GM21717 (cell line): Measurements from ENCODE around the gene RPTOR.
"Not testable (repeated sequence)": the region's sequence is repeated elsewhere in the genome, so short reads cannot be mapped to it uniquely, and the experiment has no call there.

Source experiments
- ATAC-seq: cut with Tn5 transposase; IDR thresholded peaks from one replicate; pipeline ENCODE4 v1.9.1; 2021; ENCODE audit warnings: mild to moderate bottlenecking, moderate library complexity; ENCODE audit not compliant: unreplicated experiment

Gene RPTOR

DNA sequence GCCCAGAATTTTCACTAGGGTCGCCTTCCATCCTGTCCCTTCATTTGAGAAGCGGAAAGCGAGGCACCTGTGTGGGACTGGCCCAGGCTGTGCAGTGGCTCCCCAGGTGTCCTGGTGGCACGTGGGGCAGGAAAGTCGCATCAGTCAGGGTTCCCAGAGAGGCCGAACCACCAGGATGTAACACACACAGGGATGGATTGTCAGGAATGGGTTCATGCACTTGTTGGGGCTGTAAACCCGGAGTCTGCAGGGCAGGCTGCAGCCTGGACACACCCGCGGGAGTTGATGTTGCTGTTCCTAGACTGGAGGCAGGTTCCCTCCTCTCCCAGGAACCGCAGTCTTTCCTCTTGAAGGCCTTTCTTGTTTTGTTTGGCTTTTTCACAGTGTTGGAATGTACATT is 30.7 kb upstream of the RPTOR start:
- no peak for ATAC-seq

DNA sequence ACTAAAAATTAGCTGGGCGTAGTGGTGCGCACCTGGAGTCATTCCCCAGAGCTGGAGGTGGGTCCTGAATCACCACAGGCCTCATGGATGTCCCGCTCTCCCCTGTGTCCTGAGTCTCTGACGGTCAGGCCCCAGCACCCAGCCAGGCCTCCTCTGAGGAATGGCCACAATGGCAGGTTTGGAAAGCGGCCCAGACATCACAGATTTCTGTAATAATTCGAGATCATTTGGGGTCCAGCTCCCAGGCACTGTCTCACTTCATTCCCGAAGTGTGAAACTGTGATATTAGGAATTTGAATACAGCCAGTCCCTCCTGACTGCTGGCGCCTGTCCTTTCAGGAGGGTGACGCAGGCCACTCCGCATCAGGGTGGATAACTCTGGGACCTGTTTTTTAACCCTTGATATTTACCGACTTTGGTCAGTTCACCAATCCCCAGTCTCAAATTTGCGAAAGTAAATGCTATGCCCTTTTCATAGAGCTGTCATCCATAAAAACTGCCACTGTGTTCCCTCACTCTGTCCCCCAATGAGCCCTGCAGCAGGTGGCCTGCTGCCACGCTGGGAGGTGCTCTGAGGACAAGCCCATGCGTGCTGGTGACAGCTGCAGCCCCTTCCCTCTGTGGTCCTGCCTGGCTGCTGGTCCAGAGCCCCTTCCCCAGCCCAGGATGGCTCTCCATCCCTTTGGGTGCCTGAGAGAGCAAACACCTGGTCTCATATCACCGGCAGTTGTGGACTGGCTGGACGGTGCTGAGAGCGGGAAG is 28.3 kb upstream of the RPTOR start:
- no peak for ATAC-seq

DNA sequence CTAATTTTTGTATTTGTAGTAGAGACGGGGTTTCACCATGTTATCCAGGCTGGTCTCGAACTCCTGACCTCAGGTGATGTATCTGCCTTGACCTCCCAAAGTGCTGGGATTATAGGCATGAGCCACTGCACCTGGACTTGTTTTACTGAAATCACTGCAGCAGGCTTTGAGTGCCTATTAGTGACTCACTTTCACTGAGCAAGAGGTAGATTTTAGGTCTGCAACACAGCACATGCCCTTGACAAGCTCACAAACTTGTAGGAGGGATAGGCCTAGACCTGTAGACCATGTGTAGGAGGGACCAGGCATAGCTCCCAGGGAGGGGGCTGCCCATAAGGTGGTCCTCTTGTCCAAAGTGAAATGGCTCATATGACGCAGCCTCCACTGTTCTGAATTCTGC is 27.0 kb upstream of the RPTOR start:
- no peak for ATAC-seq

DNA sequence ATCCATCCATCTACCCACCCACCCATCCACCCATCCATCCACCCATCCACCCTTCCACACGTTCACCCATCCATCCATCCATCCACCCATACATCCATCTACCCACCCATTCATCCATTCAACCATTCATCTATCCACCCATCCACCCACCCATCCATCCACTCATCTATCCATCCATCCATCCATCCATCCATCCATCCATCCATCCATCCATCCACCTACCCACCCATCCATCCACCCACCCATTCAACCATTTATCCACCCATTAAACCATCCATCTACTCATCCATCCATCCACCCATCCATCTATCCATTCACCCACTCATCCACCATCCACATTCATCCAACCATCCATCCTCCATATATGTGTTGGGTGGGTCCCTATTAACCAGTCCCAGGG is 26.2 kb upstream of the RPTOR start:
- ATAC-seq = no peak

DNA sequence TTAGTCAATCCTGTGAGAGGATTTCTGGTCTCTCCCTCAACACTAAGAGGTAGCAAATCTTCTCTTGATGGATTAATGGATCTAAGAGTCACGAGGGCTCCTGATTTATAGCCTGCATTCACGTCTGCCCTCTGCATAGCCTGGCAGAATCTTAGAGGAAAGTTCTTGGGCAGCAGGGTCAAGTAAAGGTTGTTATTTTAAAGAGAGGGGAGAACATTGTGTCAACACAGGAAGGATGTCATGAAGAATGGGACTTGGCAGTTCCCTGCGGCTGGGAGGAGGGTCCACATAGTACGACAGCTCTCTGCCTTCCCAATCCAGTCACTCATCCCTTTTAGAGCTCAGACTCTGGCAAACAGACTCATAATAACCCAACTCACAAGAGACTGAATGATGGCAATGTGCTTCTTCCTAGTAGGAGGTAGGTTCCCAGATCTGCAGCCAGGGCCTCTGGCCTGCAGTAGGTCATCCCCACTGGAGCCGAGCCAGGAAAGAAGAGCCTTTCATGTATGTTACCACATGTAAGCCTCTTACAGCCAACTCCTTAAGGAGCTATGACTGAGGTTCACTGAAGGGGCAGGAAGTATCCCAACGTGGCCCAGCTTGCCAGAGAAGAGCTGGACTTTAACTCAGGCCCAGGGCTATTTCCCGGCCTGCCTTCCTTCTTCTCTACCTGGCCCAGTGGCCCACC is 25.4 kb upstream of the RPTOR start:
- no peak for ATAC-seq

DNA sequence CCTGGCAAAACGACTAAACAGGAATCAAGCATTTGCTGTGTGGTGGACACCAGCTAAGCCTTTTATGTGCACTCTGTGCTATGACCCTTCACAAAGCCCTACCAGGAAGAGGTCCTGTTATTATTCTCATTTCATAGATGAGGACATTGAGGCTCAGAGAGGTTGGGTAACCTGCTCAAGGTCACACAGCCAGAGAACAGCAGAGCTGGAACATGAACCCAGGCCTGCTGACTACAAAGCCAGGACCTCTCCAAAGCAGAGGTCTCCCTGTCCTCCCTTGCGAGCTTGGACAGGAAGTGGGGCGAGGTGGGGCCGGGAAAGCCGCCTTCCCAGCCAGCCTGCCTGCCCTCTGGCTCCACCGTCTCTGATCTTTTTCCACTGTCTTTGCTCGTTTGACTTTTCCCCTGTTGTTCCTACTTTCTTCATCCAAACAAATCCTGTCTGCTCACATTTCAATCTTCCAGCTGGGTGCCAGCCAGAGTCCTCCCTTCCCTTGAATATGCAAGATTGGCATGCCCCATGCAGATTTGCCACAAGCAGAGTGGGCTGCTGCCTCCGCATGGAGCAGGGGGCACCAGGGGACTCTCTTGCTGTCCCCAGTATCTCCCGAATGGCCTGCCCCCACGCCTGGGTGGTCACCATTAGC is 23.7 kb upstream of the RPTOR start:
- no peak for ATAC-seq

DNA sequence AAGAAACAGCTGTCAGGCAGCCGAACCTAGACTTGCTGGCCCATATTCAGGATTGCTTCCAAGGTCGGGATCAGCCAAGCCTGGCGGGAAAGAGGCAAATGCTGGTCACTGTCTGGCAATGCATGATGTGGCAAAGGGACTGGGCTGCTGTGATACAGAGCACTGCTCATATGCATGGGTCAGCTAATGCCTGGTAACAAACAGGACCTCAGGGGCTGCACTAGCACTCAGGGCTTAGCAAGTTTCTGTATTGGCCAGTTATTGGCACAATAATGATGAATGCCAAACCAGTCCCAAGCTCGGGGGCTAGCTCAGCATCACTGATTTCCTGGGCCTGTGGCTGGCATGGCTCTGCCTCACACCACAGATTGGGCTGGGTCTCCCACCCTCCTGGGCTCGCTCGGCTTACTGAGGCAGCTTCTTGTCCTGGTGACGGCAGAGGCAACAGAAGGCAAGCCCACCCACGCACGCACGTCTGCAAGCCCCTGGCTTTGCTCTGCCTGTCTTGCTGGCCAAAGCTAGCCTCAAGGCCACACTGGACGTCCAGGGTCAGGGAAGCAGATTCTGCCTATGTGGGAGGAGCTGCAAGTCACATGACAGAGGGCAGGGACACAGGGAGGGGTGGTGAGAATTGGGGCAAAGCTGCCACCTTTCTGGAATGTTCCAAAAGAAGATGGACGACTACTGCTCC is 21.4 kb upstream of the RPTOR start:
- no peak for ATAC-seq

DNA sequence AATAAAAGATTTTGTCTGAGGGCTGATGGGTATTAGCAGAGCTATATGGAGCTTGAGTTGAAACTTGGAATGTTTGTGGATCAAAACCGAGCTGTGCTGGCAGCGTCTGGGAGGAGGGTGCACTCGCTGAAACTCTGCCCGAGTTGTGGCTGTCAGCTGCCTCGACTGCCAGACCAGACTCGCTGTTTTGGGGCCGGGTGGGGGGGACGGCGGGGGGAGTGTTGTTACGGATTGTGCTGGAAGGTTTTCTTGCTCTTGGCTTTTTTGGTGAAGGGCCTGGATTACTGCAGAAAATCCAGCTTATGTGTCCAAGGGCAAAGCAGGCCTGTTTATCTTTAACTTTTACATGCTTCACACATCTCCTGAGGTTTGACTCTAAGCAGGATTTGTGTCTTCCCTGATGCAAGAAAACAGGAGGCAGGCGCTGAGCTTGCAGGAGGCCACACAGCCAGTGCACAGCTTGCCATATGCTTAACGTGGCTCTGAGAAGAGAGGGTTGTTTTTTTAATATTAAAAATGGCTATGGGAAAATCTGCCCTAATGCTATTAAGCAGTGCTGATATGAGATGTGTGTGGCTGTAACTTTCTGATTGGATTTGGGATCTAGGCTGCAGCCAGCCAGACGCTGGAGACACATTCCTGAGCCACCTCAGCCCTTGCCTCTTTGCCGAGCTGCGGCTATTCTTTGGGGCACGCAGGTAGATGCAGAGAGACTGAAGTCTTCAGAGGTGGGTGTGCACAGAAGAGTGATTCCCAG is 20.5 kb upstream of the RPTOR start:
- no peak for ATAC-seq

DNA sequence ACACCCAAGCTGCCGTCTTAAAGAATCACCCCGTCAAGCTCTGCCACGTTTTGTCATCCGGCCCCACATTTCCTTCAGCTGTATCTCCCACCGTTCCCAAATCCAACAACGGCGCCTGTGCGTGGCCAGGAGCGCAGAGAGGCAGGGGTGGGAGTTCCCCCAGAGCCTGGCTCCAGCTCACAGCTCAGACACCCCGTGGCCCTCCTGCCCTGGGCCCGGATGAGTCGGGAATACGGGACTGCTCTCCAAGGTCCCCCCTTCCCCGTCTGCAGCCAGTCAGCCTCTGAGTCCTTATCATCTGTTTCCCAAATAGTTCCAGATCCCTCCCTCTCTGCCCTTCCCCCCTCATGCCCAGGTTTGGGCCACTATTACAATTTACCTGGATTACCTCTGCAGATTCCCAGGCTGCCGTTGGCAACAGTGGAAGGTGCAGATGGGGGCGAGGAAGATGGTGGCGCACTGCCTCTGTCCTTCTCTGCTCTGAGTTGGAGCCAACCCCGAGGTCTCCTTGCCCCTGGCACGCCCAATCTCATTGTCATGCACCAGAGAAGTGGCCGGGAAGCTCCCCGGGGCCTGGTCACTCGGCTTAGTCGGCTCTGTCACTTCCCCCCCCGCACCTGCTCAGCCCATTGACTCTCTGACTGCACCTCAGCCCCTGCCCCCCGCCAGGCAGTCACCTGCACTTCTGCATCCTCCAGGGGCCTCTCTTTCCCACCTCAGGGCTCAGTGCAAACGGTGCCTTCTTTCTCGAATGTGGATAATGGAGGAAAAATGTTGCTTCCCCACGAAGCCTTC is 18.3 kb upstream of the RPTOR start:
- ATAC-seq = no peak

DNA sequence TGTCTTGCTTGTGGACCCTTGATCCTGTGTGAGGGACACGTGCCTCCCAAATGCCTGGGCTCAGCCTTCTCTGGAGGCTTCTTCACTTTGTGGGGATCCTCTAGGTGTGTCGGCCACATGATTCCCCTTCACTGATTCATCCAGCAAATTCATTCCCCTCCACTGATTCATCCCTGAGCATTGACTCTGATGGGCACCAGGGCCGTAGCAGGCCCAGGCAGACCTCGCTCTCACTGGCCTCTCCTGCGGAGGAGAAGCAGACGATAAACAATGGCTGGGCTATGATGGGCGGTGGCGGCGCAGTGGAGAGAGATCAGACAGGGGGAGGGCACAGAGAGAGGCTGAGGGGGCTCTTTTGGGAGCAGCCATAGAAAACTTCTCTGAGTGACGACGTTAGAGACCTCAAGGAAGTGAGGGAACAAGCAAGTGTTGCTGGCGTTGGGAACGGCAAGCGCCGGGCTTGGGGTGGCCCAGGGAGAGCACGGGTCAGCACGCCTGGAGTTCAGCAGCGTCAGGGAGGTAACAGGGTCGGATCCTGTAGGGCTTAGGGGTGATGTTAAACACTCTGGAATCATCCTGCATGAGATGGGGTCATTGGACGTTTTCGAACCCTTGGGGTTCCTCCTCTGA is 17.5 kb upstream of the RPTOR start:
- no peak for ATAC-seq

DNA sequence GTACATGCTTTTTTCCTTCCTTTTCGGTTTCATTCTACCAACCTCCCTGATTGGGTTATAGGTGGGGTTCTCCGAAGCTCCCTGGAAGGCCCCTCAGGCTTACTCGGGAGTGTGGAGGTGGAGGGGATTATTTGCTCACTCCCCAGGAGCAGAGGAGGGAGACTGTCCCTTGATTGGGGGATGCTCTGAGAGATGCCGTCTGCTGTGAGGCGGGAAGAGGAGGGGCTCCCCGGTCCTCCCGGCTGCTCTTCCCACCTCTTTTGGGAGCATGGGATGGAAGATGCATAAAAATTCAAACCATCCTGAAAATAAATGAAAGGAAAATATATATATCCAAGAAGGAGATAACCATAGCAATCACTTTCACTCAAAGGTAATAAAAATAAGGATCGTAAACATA is 16.1 kb upstream of the RPTOR start:
- no peak for ATAC-seq

DNA sequence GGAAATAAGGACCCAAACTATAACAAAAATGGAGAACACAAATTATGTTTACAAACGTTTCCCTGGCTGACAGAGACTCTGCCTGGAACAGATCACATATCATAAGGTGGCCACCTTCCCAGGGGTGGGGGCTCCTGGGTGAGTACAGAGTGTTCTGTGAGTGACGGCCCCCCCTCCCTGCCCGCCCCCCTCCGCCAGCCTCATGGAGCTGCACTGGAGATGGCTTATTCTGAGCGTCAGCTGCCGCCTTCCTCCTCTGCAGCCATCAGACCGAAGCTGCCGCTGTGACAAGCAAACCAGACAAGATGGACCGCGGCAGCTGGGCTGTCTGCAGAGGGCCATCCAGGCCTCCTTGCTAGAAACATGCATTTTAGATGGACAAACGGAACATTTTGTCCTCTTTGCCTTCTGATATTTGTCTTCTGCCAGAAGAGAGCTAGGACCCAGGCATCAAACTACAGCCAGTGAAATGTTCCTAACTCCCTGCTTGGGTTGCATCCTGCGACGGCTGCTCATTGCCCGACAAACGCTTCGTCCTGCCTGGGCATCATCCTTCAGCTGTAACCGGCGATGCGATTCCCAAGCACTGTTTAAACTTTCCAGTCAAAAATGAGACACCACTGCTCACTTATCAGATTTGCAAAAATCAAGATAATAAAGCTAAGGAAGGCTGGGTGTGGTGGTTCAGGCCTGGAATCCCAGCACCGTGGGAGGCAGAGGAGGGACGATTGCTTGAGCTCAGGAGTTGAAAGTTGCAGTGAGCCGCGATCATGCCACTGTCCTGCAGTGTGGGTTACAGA is 15.3 kb upstream of the RPTOR start:
- no peak for ATAC-seq

DNA sequence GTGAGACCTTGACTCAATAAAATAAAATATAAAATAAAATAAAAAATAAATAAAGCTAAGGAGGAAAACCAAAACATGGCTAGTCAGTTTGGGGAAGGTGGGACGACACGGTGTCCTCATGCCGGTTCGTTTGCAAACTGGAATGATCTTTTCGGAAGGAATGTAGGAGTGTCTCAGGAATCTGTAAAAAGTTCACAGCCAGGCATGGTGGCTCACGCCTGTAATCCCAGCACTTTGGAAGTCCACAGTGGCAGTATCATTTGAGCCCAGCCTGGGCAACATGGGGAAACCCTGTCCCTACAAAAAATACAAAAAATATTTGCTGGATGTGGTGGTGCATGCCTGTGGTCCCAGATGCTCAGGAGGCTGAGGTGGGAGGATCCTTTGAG is 14.7 kb upstream of the RPTOR start:
- ATAC-seq = no peak

DNA sequence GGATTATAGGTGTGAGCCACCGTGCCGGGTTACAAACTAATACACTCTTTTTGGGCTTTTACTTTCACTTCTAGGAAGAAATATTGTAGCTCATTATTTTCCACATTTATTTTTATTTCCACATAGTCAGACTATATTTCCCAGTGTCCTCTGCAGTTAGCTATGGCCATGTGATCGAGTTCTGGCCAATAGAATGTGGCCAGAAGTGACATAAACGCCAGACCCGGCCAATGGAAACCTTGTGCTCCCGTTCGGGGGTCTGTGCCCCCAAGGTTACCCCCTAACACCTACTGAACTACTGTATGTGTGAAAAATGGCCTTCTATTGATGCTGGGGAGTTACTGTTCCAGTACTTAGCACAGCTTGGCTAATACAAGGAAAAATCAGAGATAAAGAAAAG is 13.2 kb upstream of the RPTOR start:
- no peak for ATAC-seq

DNA sequence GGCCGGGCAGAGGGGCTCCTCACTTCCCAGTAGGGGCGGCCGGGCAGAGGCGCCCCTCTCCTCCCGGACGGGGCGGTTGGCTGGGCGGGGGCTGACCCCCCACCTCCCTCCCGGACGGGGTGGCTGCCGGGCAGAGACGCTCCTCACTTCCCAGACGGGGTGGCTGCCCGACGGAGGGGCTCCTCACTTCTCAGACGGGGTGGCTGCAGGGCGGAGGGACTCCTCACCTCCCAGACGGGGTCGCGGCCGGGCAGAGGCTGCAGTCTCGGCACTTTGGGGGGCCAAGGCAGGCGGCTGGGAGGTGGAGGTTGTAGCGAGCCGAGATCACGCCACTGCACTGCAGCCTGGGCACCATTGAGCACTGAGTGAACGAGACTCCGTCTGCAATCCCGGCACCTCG is 7.3 kb upstream of the RPTOR start:
- not testable (repeated sequence) for ATAC-seq

DNA sequence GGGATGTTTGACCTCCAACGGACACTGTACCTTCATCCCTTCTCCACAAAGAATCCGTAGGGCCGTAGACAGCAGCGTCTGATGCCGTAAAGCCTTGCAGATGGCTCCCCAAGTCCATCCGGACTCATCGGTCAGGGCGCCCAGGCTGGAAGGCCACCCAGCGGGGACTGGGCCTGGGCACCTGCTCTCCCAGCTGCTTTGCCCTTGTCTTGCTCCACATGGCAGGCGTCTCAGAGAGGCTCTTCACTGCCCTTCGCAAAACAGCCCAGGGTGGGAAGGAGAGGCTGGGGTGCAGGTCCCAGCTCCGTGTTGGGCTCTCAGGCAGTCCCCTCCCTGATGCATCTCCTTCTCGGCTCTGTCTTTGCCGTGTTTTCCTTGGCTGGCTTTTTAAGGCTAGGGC is 6.2 kb upstream of the RPTOR start:
- no peak for ATAC-seq

DNA sequence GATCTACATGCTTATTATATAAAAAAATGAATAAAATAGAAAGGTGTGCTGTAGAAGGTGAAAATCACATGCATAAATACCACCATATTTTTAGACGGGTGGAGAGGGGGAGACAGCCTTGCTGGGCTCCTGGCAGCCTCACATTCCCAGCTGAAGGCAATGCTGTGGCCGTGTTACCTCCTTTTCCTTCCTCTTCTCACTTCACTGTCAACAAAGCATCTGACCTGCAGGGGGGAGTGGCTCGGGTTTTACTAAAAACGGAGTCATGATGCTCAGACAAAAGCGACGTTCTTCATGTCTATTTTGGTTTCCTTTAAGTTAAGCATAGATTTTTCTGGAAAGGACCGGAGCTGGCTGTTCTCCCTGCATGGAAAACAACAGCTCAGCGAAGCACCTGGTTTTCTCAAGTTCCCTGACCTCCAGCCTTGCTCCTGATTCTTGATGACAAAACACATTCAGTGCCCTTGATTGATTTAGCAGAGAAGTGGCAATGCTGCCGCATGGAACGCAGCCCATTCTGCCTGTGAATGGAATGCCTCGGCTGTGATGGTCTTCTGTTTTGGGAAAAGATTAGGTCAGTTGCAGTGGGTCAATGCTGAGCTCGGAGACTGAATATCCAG is 5.5 kb upstream of the RPTOR start:
- ATAC-seq = no peak

DNA sequence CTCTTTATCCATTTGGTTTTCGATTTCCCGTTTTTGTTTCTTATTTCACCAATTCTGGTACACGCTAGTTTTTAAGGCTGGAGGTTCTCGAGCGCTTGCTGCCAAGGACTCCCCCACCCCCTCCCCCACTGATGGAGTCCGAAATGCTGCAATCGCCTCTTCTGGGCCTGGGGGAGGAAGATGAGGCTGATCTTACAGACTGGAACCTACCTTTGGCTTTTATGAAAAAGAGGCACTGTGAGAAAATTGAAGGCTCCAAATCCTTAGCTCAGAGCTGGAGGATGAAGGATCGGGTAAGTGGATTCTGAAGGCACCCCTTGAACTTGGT is 825 bp downstream of the RPTOR start:
- ATAC-seq = no peak

DNA sequence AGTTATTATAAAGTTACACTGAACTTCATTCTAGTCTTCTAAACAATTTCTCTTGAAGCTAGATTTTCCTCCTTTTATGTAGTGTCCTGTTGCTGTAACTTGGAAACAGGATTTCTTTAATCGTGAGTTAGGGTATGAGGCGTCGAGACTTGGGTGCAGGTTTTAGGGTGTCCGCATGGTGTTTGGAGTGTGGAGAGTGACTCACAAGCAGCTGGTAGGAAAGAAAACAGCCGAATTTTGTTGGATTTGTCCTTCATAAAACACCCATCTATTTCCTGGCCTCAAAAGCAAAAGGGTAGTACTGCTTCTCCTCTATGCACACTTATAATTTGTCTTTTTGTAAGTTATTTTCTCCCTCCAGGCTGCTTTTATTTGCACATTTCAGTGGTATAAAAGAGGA is 1.6 kb downstream of the RPTOR start:
- ATAC-seq = no peak
